Neutrophil (primary cell): ENCODE results near the gene FYN.

Experiments used
- H3K27ac ChIP-seq: fragments of 200-600 bp; sonication (generic); 2 replicates; pipeline ENCODE4 v1.5.1; 2016; ENCODE audit warnings: mild to moderate bottlenecking, moderate library complexity
- H3K27me3 ChIP-seq: fragments of 200-600 bp; sonication (generic); 2 replicates; pipeline ENCODE4 v1.6.0; 2016; ENCODE audit warnings: mild to moderate bottlenecking
- H3K36me3 ChIP-seq: fragments of 200-600 bp; sonication (generic); 2 replicates; pipeline ENCODE4 v1.5.1; 2017
- H3K4me1 ChIP-seq, 2 experiments: fragments of 200-600 bp in 1 of 2; sonication (generic) in 1 of 2; 1 replicate in 1 of 2; 2 replicates in 1 of 2; pipeline versions ENCODE4 v1.5.1 to v1.6.1; 2013 to 2016; ENCODE audit warnings: low read depth in 1 of 2, low read length in 1 of 2, mild to moderate bottlenecking in 1 of 2, moderate library complexity in 1 of 2; ENCODE audit not compliant: control insufficient read depth in 1 of 2, insufficient read depth in 1 of 2
- H3K4me3 ChIP-seq, 2 experiments: fragments of 200-600 bp in 1 of 2; sonication (generic) in 1 of 2; 1 replicate in 1 of 2; 2 replicates in 1 of 2; pipeline ENCODE4 v1.5.1; 2013 to 2016; ENCODE audit warnings: low read depth in 1 of 2, low read length in 1 of 2, mild to moderate bottlenecking in 1 of 2, moderate library complexity in 1 of 2
- H3K9me3 ChIP-seq: fragments of 200-600 bp; sonication (generic); 2 replicates; pipeline ENCODE4 v1.5.1; 2016
- CTCF ChIP-seq: fragments of 200-600 bp; sonication (generic); IDR thresholded peaks from 2 replicates; pipeline ENCODE4 v1.5.1; 2016; ENCODE audit warnings: antibody characterized with exemption

Gene FYN

DNA sequence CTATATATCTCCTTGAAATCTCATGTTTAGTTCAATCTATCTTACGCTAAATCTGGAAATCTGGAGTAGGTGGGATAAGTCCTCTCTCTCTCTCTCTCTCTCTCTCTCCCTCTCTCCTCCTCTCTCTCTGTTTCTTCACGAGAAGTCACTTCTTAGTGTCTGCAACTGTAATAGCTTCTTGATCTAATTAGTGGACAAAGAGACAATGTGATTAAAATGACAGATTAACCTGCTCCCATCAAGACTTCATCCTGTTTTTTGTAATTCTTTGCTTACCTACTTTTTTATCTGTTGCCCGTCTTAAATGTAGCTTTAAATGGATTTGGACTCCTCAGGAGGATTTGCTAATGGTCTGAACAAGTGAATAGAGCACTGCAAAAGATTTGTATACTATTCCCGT is 2.5 kb upstream of the FYN start:
- Histone ChIP-seq H3K27me3 (peaks cover 55% of the 10 kb centered on the region), H3K9me3 (no peaks in the 10 kb centered on the region), H3K27ac (no peak overlapping the region), H3K4me1 (peaks cover 14 to 25% of the 10 kb centered on the region in 2 experiments), H3K4me3 (no peak overlapping the region), H3K36me3 (no peaks in the 10 kb centered on the region)
- no peak for TF ChIP-seq CTCF

DNA sequence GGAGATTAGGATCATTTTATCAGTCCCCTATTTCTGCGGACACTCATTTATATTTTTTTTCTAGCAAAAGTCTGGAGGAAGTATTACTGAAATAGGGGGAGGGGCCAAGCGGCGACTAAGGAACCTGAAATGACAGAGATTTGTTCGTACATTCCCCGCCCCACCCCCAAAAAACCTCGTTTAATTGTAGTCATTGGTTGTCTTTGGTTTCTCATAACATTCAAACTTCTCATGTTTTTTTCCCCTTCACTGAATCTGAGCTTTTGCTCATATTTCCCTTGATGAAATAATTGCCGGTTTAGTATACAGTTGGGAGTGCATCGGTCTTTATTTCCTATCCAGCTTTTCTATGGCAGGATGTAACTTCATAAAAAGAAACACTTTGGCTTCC is 768 bp upstream of the FYN start:
- Histone ChIP-seq H3K27me3 (peaks cover 71% of the 10 kb centered on the region), H3K36me3 (no peaks in the 10 kb centered on the region), H3K4me1 (peaks cover 14 to 25% of the 10 kb centered on the region in 2 experiments), H3K27ac (no peak overlapping the region), H3K9me3 (no peaks in the 10 kb centered on the region), H3K4me3 (peak overlapping the region; percentile 72 to 85)
- no peak for TF ChIP-seq CTCF

GRCh38 chr6:111872401-111873177 is 663 bp downstream of the FYN start:
- no peaks in the 10 kb centered on the region for H3K36me3 ChIP-seq
- no peaks in the 10 kb centered on the region for H3K9me3 ChIP-seq
- no peak overlapping the region for H3K27ac ChIP-seq
- peak overlapping the region; percentile 72 to 85 for H3K4me3 ChIP-seq
- peaks cover 14 to 25% of the 10 kb centered on the region in 2 experiments for H3K4me1 ChIP-seq
- TF ChIP-seq CTCF, result no peak
- H3K27me3 ChIP-seq, result peaks cover 77% of the 10 kb centered on the region

GRCh38 chr6:111871725-111872400 is 1.4 kb downstream of the FYN start:
- Histone ChIP-seq H3K27me3 (peaks cover 77% of the 10 kb centered on the region), H3K9me3 (no peaks in the 10 kb centered on the region), H3K27ac (no peak overlapping the region), H3K4me3 (peak overlapping the region in 1 of 2 experiments; percentile 72), H3K36me3 (no peaks in the 10 kb centered on the region), H3K4me1 (peaks cover 14 to 25% of the 10 kb centered on the region in 2 experiments)
- TF ChIP-seq CTCF, result no peak

DNA sequence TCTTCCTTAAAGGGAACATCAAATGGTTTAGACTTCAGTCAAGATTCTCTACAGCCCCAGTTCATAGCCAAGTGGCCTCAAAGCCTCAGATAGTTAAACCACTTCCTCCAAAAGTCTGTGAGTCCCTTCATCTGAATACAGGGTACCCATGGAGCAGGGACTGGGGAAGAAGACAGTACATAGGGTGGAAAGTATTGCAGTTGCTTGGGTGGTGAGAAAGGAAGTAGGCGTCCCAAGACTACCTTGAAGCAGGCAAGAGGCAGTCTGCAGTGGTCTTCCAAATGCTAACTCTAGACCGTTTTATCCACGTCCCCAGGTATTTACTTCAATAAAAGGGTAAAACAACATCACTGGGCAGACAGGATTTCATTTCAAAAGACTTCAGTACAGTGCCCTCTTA is 2.0 kb downstream of the FYN start:
- H3K36me3 ChIP-seq, result no peaks in the 10 kb centered on the region
- no peaks in the 10 kb centered on the region for H3K9me3 ChIP-seq
- peaks cover 14 to 25% of the 10 kb centered on the region in 2 experiments for H3K4me1 ChIP-seq
- no peak for TF ChIP-seq CTCF
- no peak overlapping the region for H3K4me3 ChIP-seq
- H3K27ac ChIP-seq, result no peak overlapping the region
- H3K27me3 ChIP-seq, result peaks cover 76% of the 10 kb centered on the region
